DND-41 (cell line): ENCODE results near the gene TMIGD2.

ENCODE experiments used
- CTCF ChIP-seq: IDR thresholded peaks from 2 replicates; pipeline ENCODE4 v1.5.1; 2012; ENCODE audit warnings: borderline replicate concordance, low read length, moderate library complexity, mild to moderate bottlenecking; ENCODE audit not compliant: poor library complexity, severe bottlenecking; ENCODE audit errors: extremely low read depth
- EZH2 ChIP-seq: IDR thresholded peaks from 3 replicates; pipeline ENCODE4 v1.6.1; 2012; ENCODE audit warnings: borderline replicate concordance, low read depth, mild to moderate bottlenecking, moderate library complexity, low read length, inconsistent platforms; ENCODE audit not compliant: severe bottlenecking

- TF ChIP-seq CTCF, result no peak
- no peak for TF ChIP-seq EZH2
Observed at GRCh38 chr19:4346020-4346383, 43.8 kb upstream of the TMIGD2 start.
